ENCODE data around the gene SFTPB.

- TF ChIP-seq, protein P1, sequence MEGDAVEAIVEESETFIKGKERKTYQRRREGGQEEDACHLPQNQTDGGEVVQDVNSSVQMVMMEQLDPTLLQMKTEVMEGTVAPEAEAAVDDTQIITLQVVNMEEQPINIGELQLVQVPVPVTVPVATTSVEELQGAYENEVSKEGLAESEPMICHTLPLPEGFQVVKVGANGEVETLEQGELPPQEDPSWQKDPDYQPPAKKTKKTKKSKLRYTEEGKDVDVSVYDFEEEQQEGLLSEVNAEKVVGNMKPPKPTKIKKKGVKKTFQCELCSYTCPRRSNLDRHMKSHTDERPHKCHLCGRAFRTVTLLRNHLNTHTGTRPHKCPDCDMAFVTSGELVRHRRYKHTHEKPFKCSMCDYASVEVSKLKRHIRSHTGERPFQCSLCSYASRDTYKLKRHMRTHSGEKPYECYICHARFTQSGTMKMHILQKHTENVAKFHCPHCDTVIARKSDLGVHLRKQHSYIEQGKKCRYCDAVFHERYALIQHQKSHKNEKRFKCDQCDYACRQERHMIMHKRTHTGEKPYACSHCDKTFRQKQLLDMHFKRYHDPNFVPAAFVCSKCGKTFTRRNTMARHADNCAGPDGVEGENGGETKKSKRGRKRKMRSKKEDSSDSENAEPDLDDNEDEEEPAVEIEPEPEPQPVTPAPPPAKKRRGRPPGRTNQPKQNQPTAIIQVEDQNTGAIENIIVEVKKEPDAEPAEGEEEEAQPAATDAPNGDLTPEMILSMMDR (IDR thresholded peaks at IDR 0.05) = no peak
- TF ChIP-seq POLR2A (IDR thresholded peaks at IDR 0.05) = no peak
Observed at GRCh38 chr2:85660725-85661124, 7.3 kb downstream of the SFTPB start.

Measured in heart left ventricle (tissue), 13 donors.